A172 (cell line): ENCODE results near the gene TSPEAR. TPM values are rescaled to one million over a fixed set of nuclear protein-coding genes. Genes with fewer than 3 reads are reported as not detected.
"Not testable (repeated sequence)": the region's sequence is repeated elsewhere in the genome, so short reads cannot be mapped to it uniquely, and the experiment has no call there.

Experiments used
- DNase-seq: peaks from one replicate; pipeline ENCODE4 v3.0.0-alpha.2; 2015; ENCODE audit warnings: low spot score
- total RNA-seq: library from RNA; depleted of rRNA; stranded (reverse); fragments of >200 nt; shearing (Covaris generic); gene quantifications from 2 replicates; pipeline ENCODE4 v1.2.3, GENCODE V29; 2014

TSPEAR gene
- total RNA-seq, 1 experiment from 2014 or later, result not detected

DNA sequence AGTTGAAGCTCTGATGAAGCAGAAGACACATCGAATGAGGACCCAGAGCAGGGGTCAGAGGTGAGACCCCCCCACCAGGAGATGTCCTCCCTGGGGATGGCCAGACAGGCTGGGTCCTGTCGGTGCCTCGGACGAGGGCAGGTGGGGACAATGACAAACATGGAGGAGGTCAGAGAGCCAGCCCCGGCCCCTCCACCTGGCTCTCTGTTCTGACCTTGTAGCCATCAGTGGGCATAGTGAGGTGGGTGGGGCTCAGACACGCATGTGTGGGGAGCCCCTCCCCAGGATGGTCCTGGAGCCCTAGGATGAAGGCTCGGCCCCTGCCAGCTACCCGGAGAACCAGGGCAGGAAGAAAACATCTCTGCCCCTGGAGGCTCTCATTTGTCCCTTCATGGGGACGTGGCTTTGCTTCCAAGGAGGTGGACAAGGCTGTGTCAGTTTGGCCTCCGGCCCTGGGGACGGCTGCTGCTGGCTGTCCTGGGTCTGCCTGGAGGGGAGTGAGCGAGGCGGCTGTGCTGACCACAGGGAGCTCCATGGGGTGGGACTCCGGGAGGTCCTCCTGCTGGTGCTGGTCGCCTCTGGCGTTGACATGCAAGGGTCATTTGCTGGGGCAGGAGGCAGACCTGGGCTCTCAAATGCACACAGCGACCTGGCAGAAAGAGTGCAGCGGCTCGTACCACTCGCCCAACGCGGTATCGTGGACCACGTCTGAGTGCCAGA is 121.6 kb downstream of the TSPEAR start:
- no peak for DNase-seq

DNA sequence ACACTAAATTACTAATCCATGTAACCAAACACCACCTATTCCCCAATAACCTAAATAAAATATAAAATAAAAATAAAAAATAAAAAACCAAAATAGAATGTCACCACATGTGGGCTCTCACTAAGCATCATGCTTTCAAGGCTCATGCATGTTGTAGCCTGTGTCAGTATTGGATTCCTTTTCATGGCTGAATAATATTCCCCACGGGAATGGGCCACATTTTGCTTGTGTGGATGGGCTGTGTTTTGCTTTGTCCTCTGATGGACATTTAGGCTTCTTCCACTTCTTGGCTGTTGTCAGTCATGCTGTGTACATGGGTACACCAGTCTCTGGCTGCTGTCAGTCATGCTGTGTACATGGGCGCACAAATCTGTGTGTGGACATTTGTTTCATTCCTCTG is 122.3 kb downstream of the TSPEAR start:
- no peak for DNase-seq

DNA sequence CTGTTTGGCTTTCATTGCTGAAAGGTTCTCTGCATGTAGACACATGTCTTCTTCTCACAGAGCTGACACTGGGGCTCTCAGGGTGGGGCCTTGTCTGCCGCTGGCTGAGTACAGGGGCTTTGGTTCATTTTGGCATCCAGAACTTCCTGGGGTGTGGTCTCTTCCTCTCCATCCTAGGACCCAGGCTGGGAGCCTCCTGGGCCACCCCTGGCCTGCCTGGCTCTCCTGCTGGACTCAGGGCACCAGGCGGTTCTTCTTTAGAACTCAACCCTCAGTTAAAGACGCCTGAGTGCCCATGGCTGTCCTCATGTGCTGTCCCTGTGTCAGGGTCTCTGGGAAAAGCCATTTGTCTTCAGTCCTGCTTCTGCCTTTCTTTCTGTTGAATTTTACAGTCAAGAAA is 125.5 kb downstream of the TSPEAR start:
- no peak for DNase-seq

DNA sequence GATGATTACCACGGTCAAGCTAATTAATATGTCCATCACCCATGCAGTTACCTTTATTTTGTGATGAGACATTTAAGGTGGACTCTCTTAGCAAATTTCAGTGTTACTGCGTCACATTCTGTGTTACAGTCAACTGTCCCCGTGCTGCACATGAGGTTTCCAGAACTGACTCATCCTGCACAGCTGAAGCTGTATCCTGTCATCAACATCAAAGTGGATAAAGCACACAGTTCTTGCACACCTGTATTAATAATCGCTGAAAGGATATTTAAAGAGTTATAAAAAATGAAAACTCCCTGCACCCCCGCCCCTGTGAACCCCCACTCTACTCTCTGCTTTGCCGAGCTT is 127.6 kb downstream of the TSPEAR start:
- DNase-seq, result no peak

DNA sequence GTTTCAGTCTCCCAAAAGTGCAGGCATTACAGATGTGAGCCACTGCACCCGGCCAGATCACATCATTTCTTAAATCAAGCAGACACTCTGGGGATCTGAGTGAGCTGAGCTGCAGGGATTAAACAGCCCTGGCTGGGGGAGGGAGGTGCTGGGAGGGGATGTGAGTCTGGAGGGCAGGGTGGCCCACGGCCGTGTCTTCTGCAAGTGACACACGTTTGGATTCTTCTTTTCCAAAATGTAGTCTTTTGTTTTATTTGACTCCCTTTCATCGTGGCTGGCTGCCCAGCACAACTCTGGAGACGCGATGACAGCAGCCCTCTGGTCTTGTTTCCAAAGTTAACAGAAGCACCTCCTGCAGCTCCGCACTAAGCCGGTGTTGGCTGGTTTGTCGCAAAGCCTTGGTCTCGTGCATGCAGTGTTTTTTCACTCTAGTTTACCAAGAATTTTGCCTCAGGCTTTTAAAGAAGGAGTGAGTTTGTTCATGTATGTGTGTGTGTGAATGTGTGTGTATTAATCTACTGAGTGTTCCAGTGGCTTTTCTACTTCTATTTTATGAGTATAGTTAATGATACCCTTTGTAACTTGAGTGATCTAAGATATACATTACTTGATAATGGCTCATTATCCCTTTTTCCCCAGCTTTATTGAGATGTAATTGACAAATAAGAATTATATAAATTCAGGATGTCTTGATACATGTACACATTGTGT is 128.1 kb downstream of the TSPEAR start:
- no peak for DNase-seq

DNA sequence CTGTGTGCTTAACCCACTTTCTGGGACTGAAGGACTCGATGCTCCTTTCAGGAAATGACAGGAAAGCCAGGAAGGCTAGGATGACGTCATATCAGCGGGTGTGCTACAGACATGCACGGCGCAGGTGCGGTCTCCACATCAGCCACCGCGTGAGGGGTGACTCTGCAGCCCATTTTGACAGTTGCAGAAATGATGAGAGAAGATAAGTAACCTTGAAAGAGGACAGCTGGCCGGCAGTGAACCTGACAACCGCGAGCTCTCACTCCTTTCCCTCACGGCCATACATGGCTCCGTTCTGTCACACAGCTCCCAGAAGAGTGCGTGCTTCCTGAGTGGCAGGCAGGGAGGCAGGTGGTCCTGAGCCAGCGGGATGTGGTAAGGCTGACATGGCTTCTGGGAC is 129.3 kb downstream of the TSPEAR start:
- peak; percentile 7 for DNase-seq

DNA sequence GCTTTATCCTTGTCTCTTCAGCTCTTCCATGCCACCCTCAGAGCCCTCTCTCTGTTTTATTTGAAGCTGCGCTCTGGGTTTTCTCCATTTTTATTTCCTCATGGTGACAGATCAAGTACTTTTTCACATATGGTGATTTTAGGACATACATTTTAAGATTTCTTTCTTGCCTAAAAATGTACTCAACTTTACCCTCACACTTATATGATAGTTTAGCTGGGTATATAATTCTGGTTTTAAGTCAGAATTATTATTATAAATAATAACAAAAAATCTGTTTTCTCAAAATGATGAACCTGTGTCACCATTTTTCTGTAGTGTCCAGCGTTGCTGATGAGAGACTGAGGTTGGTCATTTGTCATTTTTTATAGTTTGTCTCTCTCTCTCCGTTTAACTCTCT is 130.2 kb downstream of the TSPEAR start:
- DNase-seq, result no peak

DNA sequence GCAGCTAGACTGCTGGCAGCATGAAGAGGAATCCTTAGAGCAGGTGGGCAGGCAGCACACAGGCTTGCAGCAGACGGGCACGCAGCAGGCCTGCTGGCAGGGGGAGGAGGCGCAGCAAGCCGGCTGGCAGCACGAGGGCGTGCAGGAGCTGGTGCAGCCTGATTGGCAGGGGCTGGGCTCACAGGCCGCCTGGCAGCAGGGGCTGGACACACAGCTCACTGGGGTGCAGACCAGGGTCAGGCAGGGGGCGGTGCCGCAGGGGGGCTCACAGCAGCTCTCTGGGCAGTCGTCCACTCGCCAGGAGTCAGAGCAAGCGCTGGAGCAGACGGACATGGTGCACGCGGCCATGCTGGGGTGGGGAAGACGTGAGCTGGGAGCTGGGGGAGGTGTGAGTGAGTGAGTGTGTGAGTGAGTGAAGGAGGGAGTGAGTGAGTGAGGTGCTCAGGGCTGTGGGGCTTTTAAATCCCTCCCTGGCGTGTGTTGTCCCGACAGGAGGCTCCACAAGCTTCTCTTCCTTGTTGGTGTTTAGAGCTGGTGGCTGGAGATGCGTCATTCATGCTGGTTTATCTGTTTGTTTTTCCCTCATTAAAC is 131.0 kb downstream of the TSPEAR start, which contains the start of gene KRTAP10-5:
KRTAP10-5 (minus strand) TSS at position 374 of the 591 bp plus-strand sequence; CDS start at position 348, 26 bp downstream.
- DNase-seq, result not testable (repeated sequence)

DNA sequence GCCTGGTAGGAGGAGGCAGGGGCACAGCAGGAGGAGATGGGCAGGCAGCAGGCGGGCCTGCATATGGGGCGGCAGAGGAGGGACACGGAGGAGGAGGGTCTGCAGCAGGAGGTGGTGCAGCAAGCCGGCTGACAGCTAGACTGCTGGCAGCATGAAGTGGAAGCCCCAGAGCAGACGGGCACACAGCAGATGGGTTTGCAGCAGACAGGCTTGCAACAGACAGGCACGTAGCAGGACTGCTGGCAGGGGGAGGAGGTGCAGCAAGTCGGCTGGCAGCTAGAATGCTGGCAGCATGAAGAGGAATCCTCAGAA is 131.6 kb downstream of the TSPEAR start:
- DNase-seq, result no peak

DNA sequence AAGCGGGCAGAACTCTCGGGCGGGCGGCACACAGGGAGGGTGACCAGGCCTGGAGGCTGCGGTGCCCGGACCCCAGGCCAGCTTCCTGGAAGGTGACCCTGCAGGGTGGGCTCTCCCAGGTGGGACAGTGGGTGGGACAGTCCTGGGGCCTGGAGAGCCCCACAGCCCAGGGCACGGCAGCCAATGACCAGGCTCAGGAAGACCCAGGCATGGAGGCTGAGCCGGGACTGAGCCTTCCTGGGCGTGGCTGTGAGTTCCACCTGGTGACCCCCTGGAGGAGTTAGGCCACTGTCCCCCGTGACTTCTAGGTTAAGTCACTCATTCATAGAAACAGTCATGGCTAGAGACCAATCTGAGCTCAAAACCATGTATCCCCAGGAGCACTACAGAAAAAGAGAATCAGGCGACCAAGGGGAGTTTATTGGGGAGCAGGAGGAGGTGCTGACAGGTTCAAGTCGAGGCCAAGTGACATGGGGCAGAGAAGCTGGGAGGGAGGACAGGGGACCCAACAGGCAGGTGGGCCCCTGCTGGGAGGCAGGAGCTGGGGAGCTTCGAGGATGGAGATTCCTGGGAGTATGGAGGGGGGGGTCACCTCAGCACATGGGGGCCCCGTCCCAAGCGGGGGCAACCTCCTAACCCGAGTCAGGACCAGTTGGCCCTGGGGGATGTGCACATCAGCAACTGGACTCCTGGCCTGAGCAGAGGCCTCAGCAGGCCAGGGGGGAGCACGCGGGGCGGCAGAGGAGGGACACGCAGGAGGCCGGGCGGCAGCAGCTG is 132.1 kb downstream of the TSPEAR start:
- no peak for DNase-seq

DNA sequence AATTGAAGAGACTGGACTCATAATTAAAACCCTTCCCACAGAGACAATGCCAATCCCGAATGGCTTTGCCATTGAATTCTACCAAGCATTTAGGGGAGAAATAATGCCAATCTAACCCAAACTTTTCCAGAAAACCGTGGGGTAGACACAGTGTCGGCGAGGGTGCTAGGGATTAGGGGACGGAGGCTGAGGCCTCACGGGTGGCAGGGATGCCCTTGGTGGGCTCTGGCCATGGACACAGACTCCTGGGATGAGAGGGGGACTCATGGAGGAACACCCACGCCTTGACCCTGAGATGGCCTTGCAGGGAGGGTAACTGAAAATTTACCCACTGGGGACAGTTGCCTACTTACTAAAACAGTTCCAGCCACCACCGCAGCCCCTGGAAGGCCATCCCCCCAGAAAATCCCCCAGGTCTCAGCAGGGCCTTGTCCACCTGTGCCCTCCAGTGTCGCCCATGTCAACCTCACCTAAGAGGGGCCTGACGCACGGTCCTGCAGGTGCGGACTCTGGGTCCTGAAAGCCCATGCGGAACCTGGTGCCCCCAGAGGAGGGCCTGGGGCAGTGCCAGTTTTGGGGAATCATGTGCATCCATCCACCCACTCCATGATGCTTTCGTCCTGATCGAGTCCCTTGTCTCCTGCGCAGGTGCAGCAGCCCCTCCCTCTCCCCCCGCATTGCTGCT is 132.9 kb downstream of the TSPEAR start:
- DNase-seq, result no peak

DNA sequence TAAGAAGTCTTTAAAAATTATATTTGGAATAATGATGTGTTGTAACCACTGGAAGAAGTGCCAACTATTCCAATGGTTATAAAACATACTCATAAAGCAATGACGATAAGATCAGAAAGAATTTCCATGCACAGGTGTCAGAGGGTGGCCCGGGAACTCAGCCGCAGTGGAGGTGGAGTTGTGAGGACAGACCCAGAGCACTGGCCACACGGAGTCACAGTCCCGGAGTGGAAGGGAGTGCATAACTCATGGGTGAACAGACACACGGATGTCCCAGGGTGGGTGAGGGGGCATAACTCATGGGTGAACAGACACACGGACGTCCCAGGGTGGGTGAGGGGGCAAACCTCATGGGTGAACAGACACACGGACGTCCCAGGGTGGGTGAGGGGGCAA is 135.3 kb downstream of the TSPEAR start:
- DNase-seq, result no peak

DNA sequence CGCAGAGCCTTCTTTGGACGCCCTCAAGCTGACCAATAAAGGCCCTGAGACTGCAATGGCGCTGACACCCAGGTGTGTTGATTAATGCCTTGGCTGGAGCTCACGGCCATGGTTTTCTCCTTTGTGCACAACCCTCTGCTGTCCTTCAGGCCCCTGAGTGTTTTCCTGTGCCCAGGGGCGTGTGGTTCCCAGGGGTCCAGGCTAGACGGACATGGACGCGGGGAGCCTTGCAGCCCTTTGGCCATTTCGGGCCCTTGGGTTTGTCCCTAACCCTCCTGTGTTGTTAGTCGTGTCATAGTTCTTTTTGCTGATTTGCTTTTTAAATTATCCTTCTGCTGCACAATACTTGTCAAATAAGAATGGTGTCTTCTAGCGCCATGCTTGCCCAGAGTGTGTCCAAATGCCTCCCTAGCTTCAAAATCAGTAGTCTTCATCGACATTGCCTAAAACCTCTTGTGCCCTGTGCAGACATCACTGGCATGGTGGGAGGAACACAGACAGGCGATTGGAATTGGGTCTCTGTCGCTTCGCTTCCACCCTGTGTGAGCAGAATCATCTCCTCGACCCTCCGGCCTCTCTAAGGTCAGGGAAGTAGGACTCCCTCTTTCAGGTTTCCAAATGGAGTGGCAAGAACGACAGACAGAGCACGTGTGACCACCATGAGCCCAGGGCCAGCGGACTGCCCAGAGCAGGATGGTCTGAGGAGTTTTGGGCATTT is 135.9 kb downstream of the TSPEAR start:
- no peak for DNase-seq

DNA sequence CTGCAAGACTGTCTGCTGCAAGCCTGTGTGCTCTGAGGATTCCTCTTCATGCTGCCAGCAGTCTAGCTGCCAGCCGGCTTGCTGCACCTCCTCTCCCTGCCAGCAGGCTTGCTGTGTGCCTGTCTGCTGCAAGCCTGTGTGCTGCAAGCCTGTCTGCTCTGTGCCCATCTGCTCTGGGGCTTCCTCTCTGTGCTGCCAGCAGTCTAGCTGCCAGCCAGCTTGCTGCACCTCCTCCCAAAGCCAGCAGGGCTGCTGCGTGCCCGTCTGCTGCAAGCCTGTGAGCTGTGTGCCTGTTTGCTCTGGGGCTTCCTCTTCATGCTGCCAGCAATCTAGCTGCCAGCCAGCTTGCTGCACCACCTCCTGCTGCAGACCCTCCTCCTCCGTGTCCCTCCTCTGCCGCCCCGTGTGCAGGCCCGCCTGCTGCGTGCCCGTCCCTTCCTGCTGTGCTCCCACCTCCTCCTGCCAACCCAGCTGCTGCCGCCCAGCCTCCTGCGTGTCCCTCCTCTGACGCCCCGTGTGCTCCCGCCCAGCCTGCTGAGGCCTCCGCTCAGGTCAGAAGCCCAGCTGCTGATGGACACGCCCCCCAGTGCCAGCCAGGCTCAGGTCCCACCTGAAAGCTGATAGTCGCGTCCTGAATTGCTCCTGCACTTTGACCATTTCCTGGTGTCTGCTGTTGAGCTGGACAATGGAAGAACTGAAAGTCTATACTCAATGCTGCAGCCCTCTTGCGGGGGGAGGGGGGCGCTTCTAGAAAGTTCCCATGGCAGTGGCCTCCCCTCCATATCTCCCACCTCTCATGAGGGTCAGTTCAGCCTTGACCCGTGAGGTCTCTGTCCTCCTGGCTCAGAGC is 136.7 kb downstream of the TSPEAR start:
- no peak for DNase-seq

DNA sequence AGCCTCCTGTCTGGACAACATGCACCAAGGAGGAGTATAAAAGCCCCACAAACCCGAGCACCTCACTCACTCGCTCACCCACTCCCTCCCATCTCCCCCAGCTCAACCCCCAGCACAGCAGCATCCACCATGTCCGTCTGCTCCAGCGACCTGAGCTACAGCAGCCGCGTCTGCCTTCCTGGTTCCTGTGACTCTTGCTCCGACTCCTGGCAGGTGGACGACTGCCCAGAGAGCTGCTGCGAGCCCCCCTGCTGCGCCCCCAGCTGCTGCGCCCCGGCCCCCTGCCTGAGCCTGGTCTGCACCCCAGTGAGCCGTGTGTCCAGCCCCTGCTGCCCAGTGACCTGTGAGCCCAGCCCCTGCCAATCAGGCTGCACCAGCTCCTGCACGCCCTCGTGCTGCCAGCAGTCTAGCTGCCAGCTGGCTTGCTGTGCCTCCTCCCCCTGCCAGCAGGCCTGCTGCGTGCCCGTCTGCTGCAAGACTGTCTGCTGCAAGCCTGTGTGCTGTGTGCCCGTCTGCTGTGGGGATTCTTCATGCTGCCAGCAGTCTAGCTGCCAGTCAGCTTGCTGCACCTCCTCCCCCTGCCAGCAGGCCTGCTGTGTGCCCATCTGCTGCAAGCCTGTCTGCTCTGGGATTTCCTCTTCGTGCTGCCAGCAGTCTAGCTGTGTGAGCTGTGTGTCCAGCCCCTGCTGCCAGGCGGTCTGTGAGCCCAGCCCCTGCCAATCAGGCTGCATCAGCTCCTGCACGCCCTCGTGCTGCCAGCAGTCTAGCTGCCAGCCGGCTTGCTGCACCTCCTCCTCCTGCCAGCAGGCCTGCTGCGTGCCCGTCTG is 137.5 kb downstream of the TSPEAR start, which contains the start of gene KRTAP10-4:
KRTAP10-4 (plus strand) TSS at position 100 of the 827 bp plus-strand sequence; CDS start at position 130, 30 bp downstream.
- not testable (repeated sequence) for DNase-seq

DNA sequence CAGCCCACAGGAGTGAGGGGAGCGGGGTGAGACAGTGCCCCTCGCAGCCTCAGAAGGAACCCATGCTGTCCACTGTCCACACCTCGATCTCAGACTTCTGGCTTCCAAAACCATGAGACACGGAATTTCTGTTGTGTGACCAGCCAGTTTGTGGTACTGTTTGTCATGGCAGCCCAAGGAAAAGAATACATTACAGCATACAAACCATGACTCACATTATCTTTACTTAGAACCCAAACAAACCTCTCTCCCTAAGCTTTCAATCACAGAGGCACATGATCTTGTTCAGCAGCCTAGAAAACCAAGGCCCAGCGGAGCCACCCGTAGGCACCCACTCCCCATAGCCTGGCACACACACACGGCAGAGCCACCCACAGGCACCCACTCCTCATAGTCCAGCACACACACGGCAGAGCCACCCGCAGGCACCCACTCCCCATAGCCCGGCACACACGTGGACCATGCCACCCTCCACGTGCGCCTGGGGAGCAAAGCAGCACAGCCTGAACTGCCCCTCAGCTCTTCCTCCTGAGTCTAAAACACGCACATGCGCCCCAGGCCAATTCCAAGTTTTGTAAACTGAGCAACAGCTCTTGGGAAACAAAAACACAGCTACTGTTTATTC is 138.3 kb downstream of the TSPEAR start:
- peak; percentile 37 for DNase-seq

DNA sequence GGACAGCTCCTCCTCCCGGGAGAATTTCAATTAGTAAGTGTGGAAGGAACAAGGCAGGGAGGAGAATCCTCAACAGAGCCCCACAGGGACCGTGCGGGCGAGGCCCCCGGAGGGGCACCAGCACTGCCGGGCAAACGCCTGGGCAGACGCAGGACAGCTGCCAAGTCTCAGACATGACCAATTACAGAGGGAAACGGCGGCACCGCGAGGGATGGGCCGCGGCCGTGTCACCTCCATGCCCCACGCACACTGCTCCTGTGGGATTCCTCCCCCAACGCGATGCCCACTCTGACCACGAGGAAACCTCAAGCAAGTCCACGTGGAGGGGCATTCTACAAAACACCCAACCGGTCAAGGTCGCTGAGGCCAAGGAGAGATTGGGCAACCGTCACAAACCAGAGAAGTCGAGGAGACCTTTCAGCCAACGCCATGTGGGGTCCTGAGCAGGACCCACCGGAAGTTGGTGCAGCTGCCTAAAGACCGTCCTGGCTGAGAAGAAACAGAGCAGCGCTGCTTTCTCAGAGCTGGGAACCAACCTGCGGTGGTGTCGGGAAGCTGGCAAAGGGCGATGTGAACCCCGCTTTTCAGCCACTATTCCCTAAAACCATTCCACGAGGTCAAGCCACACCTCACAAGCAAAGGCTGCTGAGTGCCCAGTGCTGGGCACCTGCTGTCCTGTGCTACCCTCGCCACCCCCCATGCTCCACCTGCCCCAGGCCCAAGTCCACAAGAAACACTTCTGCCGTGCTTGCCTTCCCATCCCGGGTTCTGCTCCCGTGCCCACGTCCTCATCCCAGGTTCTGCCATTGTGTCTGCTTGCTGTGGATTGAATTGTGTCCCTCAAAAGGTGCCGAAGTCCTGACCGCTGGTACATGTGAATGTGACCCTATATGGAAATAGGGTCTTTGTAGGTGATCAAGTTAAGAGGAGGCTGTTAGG is 139.3 kb downstream of the TSPEAR start:
- DNase-seq, result no peak

DNA sequence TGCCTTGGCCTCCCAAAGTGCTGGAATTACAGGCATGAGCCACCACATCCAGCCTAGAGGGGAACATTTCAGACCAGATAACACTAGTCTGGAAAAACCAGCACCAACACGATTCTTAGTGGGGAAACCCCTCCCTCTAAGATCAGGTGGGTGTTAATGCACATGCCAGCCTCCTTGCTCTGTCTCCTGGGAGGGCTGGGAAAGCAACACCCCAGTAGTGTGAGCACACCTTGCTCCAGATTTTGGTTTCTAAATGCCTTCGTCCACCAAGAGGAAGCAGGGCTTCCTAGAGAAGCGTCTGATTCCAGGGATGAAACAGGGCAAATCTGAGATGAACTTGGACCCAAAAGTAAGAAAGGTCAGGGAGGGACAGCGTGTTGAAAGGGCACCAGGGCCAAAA is 140.1 kb downstream of the TSPEAR start:
- DNase-seq, result no peak
